ENCODE data around the gene PAK3.
A peak's percentile ranks its signal among the peaks of the same experiment; 100 is the strongest.

Gene PAK3

GRCh38 chrX:111216293-111216801, 120.4 kb downstream of the PAK3 start:
- DNase-seq (ENCODE audit: low spot score), result no peak
- TF ChIP-seq CTCF (IDR thresholded peaks at IDR 0.05; ENCODE audit: extremely low read depth, insufficient read depth, missing control alignments), result no peak
- in situ Hi-C loops (cut with MboI; ENCODE audit: low pct_unique_long_range_greater_than_20kb, low sequenced_read_pairs, unreplicated experiment), result no loop called here

- in situ Hi-C loops (cut with MboI; ENCODE audit: low pct_unique_long_range_greater_than_20kb, low sequenced_read_pairs, unreplicated experiment), result no loop called here
These were observed 148.3 kb downstream of the PAK3 start for GRCh38 chrX:111244235-111244750.

GRCh38 chrX:111254896-111255693, 159.1 kb downstream of the PAK3 start:
- TF ChIP-seq CTCF (IDR thresholded peaks at IDR 0.05; ENCODE audit: extremely low read depth, insufficient read depth, missing control alignments), result no peak
- no peak for DNase-seq (ENCODE audit: low spot score)
- in situ Hi-C loops (cut with MboI; ENCODE audit: low pct_unique_long_range_greater_than_20kb, low sequenced_read_pairs, unreplicated experiment), result no loop called here

More at GRCh38 chrX:111244235-111244750, 148.3 kb downstream of the PAK3 start:
- peak; percentile 52 for TF ChIP-seq CTCF (IDR thresholded peaks at IDR 0.05; ENCODE audit: extremely low read depth, insufficient read depth, missing control alignments)
- DNase-seq (ENCODE audit: low spot score), result peak; percentile 29

GRCh38 chrX:111257733-111258132, 161.7 kb downstream of the PAK3 start:
- no peak for DNase-seq (ENCODE audit: low spot score)
- in situ Hi-C loops (cut with MboI; ENCODE audit: low pct_unique_long_range_greater_than_20kb, low sequenced_read_pairs, unreplicated experiment), result no loop called here
- TF ChIP-seq CTCF (IDR thresholded peaks at IDR 0.05; ENCODE audit: extremely low read depth, insufficient read depth, missing control alignments), result no peak

GRCh38 chrX:111259559-111259958, 163.6 kb downstream of the PAK3 start:
- TF ChIP-seq CTCF (IDR thresholded peaks at IDR 0.05; ENCODE audit: extremely low read depth, insufficient read depth, missing control alignments), result no peak
- in situ Hi-C loops (cut with MboI; ENCODE audit: low pct_unique_long_range_greater_than_20kb, low sequenced_read_pairs, unreplicated experiment), result no loop called here
- no peak for DNase-seq (ENCODE audit: low spot score)

- no peak for DNase-seq (ENCODE audit: low spot score)
- TF ChIP-seq CTCF (IDR thresholded peaks at IDR 0.05; ENCODE audit: extremely low read depth, insufficient read depth, missing control alignments), result no peak
- in situ Hi-C loops (cut with MboI; ENCODE audit: low pct_unique_long_range_greater_than_20kb, low sequenced_read_pairs, unreplicated experiment), result no loop called here
These were observed 164.5 kb downstream of the PAK3 start for GRCh38 chrX:111260451-111260850.

Measured in GM13977 (cell line).